NT2/D1 (cell line): ENCODE data around the gene ADAMTS12.

Experiments used
- SUZ12 ChIP-seq: IDR thresholded peaks from 2 replicates; pipeline ENCODE4 v1.6.1; 2011; ENCODE audit not compliant: insufficient read length, insufficient read depth; ENCODE audit errors: extremely low read depth
- YY1 ChIP-seq: IDR thresholded peaks from 2 replicates; pipeline ENCODE4 v1.6.1; 2011; ENCODE audit not compliant: insufficient read length, insufficient read depth

DNA sequence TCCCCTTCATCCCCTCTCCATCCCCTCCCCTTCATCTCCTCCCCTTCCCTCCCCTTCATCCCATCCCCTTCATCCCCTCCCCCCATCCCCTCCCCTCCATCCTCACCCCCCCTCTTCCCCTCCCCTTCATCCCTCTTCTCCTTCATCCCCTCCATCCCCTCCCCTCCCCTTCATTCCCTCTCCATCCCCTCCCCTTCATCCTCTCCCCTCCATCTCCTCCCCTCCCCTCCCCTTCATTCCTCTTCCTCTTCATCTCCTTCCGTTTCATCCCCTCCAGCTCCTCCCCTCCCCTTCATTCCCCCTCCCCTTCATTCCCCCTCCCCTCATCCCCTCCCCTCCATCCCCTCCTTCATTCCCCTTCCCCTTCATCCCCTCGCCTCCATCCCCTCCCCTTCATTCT, 410.9 kb downstream of the ADAMTS12 start:
- TF ChIP-seq SUZ12 (no peak), YY1 (no peak)
